Peyer's patch (tissue), 4 donors: ENCODE results near the gene S1PR1. TPM values are rescaled to one million over a fixed set of nuclear protein-coding genes. Genes with fewer than 3 reads are reported as not detected.

ENCODE experiments used
- DNase-seq, 3 donors: peaks; one replicate each; pipeline ENCODE4 v3.0.0-alpha.2; 2017 to 2019
- H3K27ac ChIP-seq, 4 donors: fragments of 200-600 bp; sonication (generic); one replicate each; pipeline ENCODE4 v1.5.1; 2016 to 2019
- H3K27me3 ChIP-seq, 2 donors: fragments of 200-600 bp; sonication (generic); one replicate each; pipeline ENCODE4 v1.5.1; 2019
- H3K36me3 ChIP-seq, 3 donors: fragments of 200-600 bp; sonication (generic); one replicate each; pipeline ENCODE4 v1.5.1; 2016 to 2019
- H3K4me1 ChIP-seq, 4 donors: fragments of 200-600 bp; sonication (generic); one replicate each; pipeline ENCODE4 v1.5.1; 2016 to 2019
- H3K4me3 ChIP-seq, 4 donors: fragments of 200-600 bp; sonication (generic); 1 replicate in 3 of 4; 2 replicates in 1 of 4; pipeline ENCODE4 v1.5.1; 2016 to 2019; ENCODE audit warnings: mild to moderate bottlenecking in 1 of 4
- H3K9me3 ChIP-seq, 4 donors: fragments of 200-600 bp; sonication (generic); one replicate each; pipeline ENCODE4 v1.5.1; 2016 to 2019; ENCODE audit warnings: mild to moderate bottlenecking in 1 of 4
- CTCF ChIP-seq, 6 experiments: fragments of 450-650 bp in 4 of 6; fragments of 200-600 bp in 2 of 6; sonication (generic) in 1 of 6; IDR thresholded peaks; one replicate each; pipeline ENCODE4 v1.5.1; 2017 to 2019; ENCODE audit warnings: antibody characterized with exemption in 6 of 6, mild to moderate bottlenecking in 3 of 6, moderate library complexity in 1 of 6
- POLR2A ChIP-seq, 2 donors: fragments of 450-650 bp; IDR thresholded peaks; one replicate each; pipeline ENCODE4 v1.5.1; 2017; ENCODE audit warnings: antibody characterized with exemption in 2 of 2, mild to moderate bottlenecking in 2 of 2, moderate library complexity in 2 of 2
- total RNA-seq, 4 donors: library from RNA; depleted of rRNA; stranded (reverse); fragments of >200 nt; gene quantifications; one replicate each; pipeline ENCODE4 v1.1.0, GENCODE V29; 2016

The S1PR1 gene
- total RNA-seq, 4 donors from 2014 or later, result 3.0 to 27.2 (median 19.3) TPM

GRCh38 chr1:101280049-101280592 lies 43.3 kb downstream of the S1PR1 start:
- Histone ChIP-seq H3K27me3 (no peaks in the 10 kb centered on the region), H3K27ac (no peak overlapping the region), H3K4me3 (no peak overlapping the region), H3K4me1 (no peaks in the 10 kb centered on the region), H3K9me3 (no peaks in the 10 kb centered on the region), H3K36me3 (no peaks in the 10 kb centered on the region)
- TF ChIP-seq CTCF (IDR thresholded peaks at IDR 0.05) (no peak), POLR2A (IDR thresholded peaks at IDR 0.05) (no peak)
- DNase-seq, result no peak

DNA sequence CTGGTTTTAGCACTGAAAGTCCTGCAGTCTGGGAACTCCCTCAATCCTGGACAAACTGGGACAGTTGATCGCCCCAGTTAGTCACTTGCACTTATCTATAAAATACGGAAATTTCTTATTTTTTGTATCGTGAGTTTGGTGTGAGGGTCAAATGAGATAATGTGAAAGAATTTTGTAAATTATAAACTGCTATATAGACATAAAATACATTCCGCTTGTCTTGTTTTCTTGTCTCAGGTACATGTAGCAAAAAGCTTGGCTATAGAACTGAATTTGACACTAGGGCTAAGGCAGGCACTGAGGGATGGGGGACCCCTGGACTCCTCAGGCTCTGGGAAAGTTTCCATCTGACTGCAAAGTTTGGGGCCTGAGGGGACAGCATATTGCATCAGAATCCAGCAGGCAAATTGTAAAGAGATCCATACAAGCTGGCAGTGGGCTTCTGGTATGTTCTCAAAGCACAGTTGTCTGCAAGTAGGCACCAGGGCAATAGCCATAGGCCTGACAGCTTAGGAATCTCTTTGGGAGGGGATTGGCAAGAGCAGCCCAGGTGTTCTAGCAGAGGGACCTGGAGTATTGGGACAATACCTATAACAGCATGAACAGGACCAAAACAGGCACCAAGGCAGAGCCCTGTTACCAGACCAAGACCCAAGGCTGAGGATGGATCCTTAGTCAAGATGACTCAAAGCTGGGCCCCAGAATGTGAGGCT lies 44.3 kb downstream of the S1PR1 start:
- Histone ChIP-seq H3K36me3 (no peaks in the 10 kb centered on the region), H3K4me1 (no peaks in the 10 kb centered on the region), H3K27ac (no peak overlapping the region), H3K27me3 (no peaks in the 10 kb centered on the region), H3K9me3 (no peaks in the 10 kb centered on the region), H3K4me3 (no peak overlapping the region)
- no peak for DNase-seq
- TF ChIP-seq CTCF (IDR thresholded peaks at IDR 0.05), result no peak
- TF ChIP-seq POLR2A (IDR thresholded peaks at IDR 0.05), result no peak

DNA sequence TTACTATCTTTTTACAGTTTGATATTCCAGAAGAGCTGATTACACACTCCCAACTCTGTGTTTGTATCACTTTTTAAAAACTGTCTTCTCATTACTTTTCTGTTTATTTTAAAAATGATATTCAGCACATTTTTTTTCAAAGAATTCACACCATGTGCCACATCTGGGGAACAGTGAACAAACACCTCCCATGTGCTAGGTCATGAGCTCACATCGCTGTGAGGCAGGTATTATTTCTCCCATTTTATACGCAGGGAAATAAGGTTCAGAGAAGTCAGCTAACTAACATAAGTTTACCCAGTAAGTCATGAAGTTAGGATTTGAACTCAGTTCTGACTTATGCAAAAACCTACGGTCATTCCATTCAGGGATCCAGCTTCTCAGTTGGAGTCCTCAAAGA lies 44.9 kb downstream of the S1PR1 start:
- H3K27ac ChIP-seq, result no peak overlapping the region
- no peak overlapping the region for H3K4me3 ChIP-seq

GRCh38 chr1:101282314-101283038 lies 45.7 kb downstream of the S1PR1 start:
- no peak for DNase-seq
- no peaks in the 10 kb centered on the region for H3K27me3 ChIP-seq
- no peak overlapping the region for H3K27ac ChIP-seq
- no peak overlapping the region for H3K4me3 ChIP-seq
- H3K36me3 ChIP-seq, result no peaks in the 10 kb centered on the region
- no peaks in the 10 kb centered on the region for H3K4me1 ChIP-seq
- TF ChIP-seq POLR2A (IDR thresholded peaks at IDR 0.05) (no peak), CTCF (IDR thresholded peaks at IDR 0.05) (no peak)
- H3K9me3 ChIP-seq, result no peaks in the 10 kb centered on the region

More for the DNA sequence above, 44.9 kb downstream of the S1PR1 start:
- Histone ChIP-seq H3K36me3 (no peaks in the 10 kb centered on the region), H3K9me3 (no peaks in the 10 kb centered on the region), H3K27me3 (no peaks in the 10 kb centered on the region), H3K4me1 (no peaks in the 10 kb centered on the region)
- DNase-seq, result no peak
- TF ChIP-seq POLR2A (IDR thresholded peaks at IDR 0.05) (no peak), CTCF (IDR thresholded peaks at IDR 0.05) (no peak)

GRCh38 chr1:101283443-101283842 lies 46.6 kb downstream of the S1PR1 start:
- no peaks in the 10 kb centered on the region for H3K4me1 ChIP-seq
- TF ChIP-seq POLR2A (IDR thresholded peaks at IDR 0.05) (no peak), CTCF (IDR thresholded peaks at IDR 0.05) (no peak)
- H3K27ac ChIP-seq, result no peak overlapping the region
- H3K27me3 ChIP-seq, result no peaks in the 10 kb centered on the region
- no peak overlapping the region for H3K4me3 ChIP-seq
- H3K9me3 ChIP-seq, result no peaks in the 10 kb centered on the region
- no peak for DNase-seq
- no peaks in the 10 kb centered on the region for H3K36me3 ChIP-seq
